GDM1 (cell line): ENCODE measurements around the gene WFDC12.
"Not testable (repeated sequence)": the region's sequence is repeated elsewhere in the genome, so short reads cannot be mapped to it uniquely, and the experiment has no call there.

Experiments used
- DNase-seq: peaks from one replicate; lab custom pipeline; 2025; lab: John Stamatoyannopoulos, UW

The WFDC12 gene, protein sequence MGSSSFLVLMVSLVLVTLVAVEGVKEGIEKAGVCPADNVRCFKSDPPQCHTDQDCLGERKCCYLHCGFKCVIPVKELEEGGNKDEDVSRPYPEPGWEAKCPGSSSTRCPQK

DNA sequence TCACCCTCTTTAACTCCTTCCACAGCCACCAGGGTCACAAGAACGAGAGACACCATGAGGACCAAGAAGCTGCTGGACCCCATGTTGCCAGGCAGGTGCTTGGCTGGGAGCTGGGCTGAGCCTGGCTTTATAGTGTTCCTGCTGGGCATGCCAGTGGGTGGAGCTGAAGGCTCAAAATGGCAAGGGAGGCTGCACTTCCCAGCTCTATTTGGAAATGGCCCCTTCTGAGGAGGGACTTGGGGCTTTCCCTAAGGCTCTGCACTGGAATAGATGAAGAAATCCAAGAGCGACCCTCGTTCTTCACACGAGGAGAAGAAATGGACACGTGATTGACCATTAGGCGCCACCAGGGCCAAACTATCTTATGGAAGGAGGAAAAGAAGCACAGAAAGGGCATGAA lies at the start of gene WFDC12:
Gene WFDC12 (minus strand): TSS at position 101 of the 400 bp plus-strand sequence. CDS start 18 bp downstream, at position 83.
- DNase-seq: no peak

DNA sequence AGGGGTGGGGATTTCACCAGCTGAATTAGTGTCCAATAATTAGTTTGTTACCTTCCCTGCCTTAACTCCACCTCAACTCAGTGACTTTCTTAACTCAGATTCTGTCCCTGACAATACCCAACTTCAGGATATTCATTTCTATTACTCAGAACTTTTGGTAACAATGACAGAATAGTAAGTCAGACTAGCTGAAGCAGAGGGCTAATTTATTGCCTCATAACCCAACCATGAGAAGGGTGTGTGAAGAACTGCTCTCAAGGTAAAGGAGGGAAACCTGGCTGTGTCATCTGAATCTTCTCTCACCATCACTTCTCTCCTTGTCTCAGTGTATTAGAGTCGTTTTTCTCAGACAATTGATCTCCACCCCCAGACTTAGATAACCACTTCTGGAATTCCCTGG lies 49.3 kb upstream of the WFDC12 start:
- DNase-seq: no peak

GRCh38 chr20:45164906-45165305 lies 40.6 kb upstream of the WFDC12 start:
- DNase-seq: no peak

GRCh38 chr20:45163083-45163803 lies 39.0 kb upstream of the WFDC12 start:
- no peak for DNase-seq

- no peak for DNase-seq
These were observed 33.7 kb upstream of the WFDC12 start for GRCh38 chr20:45157962-45158361.

DNA sequence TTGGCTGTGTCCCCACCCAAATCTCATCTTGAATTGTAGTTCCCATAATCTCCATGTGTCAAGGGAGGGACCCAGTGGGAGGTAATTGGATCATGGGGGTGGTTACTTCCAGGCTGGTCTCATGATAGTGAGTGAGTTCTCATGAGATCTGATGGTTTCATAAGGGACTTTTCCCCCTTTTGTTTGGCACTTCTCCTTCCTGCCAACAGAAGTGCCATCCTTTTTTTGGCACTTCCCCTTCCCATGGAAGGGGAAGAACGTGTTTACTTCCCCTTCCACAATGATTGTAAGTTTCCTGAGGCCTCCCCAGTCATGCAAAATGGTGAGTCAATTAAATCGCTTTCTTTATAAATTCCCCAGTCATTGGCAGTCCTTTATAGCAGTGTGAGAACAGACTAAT lies 32.4 kb upstream of the WFDC12 start:
- no peak for DNase-seq

- DNase-seq: not testable (repeated sequence)
These were observed 30.5 kb upstream of the WFDC12 start for GRCh38 chr20:45154794-45155193.

- DNase-seq: no peak
These were observed 29.9 kb upstream of the WFDC12 start for GRCh38 chr20:45154183-45154582.

- no peak for DNase-seq
These were observed 29.5 kb upstream of the WFDC12 start for GRCh38 chr20:45153752-45154151.

- DNase-seq: no peak
These were observed 28.9 kb upstream of the WFDC12 start for GRCh38 chr20:45153147-45153546.

- DNase-seq: no peak
These were observed 28.1 kb upstream of the WFDC12 start for GRCh38 chr20:45152405-45152804.

GRCh38 chr20:45149062-45149461 lies 24.8 kb upstream of the WFDC12 start:
- DNase-seq: no peak

DNA sequence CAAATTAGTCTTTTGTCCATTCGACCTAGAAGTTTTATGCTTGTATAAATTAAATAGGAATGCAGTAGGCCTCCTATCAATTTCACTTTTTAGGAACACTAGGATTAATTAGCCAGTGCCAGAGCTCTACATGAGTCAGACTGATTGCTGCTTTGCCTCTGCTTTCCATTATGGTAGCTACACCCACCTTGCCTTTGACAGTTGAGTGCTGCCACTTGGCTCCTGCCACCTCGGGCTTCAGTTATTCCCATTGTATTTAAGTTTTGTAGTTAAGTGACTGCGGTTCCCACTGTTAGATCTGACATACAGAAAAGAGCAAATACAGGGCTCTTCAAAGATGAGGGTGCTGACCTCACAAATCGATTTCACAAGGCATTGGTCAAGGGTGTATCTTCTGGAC lies 16.6 kb upstream of the WFDC12 start:
- DNase-seq: no peak

GRCh38 chr20:45139733-45140375 lies 15.6 kb upstream of the WFDC12 start:
- not testable (repeated sequence) for DNase-seq

- DNase-seq: no peak
These were observed 14.5 kb upstream of the WFDC12 start for GRCh38 chr20:45138561-45139300.

DNA sequence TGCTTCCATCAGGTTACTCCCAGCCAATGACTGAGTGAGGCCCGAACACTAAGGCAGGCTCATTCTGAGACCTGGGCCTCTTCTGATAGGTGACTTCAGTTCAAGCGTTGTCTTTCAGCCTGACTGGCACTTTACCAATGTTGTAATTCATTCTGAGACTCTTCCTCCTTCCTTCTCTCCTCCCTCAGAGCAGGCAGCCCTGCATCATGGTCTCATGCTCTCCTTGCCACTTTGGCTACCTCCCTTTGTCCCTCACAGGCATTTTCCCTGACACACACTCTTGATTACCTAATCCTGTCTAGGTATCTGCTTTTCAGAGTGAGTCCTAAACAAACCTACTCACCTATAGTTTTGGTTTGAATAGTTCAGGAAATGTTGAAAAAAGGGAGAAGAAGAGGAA lies 12.6 kb upstream of the WFDC12 start:
- DNase-seq: no peak

GRCh38 chr20:45128099-45128498 lies 3.8 kb upstream of the WFDC12 start:
- no peak for DNase-seq

DNA sequence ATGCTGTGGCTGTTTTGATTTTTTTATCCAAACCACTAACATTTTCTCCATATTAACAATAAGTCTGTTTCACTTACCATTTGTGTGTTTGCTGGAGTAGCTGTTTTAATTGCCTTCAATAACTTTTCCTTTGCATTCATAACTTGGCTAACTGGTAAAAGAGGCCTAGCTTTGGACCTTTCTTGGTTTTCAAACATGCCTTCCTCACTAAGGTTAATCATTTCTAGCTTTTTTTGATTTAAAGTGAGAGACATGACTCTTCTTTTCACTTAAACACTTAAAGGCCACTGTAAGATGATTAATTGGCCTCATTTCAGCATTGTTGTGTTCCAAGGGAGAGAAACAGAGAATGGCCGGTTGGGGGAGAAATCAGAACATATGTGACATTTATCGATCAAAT lies 2.9 kb downstream of the WFDC12 start:
- no peak for DNase-seq

DNA sequence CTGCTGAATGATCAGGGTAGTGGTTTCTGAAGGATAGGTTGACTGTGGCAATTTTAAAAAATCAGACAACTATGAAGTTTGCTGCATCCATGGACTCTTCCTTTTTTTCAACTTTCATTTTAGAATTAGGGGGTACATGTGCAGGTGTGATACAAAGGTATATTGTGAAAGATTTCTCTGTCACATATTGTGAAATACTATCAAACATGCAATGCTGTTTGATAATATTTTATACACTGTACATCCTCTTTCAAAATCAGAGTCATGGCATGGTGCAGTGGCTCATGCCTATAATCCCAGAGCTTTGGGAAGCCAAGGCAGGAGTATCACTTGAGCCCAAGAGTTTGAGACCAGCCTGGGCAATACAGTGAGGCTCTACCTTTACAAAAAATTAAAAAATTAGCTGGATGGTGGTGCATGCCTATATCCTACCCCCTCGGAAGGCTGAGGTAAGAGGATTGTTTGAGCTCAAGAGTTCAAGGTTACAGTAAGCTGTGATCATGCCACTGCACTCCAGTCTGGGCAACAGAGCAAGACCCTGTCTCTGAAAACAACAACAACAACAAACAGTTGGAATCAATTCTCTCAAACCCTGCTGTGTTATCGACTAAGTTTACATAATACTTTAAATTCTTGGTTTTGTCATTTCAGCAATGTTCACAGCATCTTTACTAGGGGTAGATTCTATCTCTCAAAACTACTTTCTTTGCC lies 4.6 kb downstream of the WFDC12 start:
- no peak for DNase-seq

DNA sequence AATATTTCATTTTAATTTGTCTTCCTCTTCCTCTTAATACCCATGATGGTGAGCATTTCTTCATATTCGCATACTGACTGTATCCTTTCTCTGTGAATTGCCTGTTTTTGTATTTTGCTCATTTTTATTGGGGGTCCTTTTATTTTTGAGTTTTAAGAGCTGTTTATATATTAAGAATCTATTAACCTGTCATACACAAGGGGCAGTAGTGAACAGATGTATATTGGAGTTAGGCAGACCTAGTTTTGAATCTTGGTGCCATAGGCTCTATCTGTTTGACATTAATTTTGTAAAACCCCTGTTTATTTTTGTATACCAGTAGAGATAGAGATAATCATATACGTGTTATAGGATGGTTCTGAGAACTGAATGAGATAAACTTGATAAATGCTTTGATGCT lies 6.2 kb downstream of the WFDC12 start:
- DNase-seq: no peak

- no peak for DNase-seq
These were observed 6.7 kb downstream of the WFDC12 start for GRCh38 chr20:45117581-45117980.

- no peak for DNase-seq
These were observed 8.4 kb downstream of the WFDC12 start for GRCh38 chr20:45115829-45116228.
